AG20443 (cell line): ENCODE data around the gene ACTL7B.
"Not testable (repeated sequence)": the region's sequence is repeated elsewhere in the genome, so short reads cannot be mapped to it uniquely, and the experiment has no call there.

Experiments used
- DNase-seq: peaks from one replicate; pipeline ENCODE4 v3.0.0; 2012; ENCODE audit warnings: low spot score, mixed read lengths

The ACTL7B gene

GRCh38 chr9:108844391-108844790 lies 11.4 kb downstream of the ACTL7B start:
- no peak for DNase-seq

DNA sequence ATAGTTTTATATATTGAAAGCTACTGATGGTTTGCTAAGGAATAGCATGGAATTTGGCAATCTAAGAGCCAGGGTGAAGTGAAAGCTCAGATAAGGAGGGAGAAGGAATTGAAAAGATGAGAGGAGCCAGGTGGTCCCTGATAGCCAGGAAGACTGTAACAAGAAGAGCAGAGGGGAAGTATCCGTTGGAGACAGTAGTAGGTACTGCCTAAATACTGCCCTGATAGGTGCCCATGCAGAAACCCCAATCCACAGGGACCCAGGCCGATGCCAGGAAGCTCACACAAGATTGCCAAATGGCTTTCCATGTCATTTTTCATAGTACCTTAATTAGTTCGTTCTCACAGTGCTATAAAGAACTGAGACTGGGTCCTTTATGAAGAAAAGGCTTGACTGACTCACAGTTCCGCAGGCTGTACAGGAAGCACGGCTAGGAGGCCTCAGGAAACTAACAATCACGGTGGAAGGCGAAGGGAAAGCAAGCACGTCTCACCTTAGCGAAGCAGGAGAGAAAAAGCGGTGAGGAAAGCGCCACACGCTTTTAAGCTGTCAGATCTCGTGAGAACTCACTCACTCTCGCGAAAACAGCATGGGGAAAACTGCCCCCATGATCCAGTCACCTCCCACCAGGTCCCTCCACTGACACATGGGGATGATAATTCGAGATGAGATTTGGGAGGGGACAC lies 13.0 kb downstream of the ACTL7B start:
- DNase-seq, result no peak

DNA sequence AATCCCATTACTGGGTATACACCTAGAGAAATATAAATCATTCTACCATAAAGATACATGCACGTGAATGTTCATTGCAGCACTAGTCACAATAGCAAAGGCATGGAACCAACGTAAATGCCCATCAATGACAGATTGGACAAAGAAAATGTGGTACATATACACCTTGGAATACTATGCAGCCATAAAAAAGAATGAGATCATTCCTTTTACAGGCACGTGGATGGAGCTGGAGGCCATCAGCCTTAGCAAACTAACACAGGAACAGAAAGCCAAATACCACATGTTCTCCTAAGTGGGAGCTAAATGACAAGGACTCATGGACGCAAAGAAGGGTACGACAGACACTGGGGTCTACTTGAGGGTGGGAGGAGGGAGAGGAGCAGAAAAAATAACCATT lies 16.2 kb downstream of the ACTL7B start:
- DNase-seq, result not testable (repeated sequence)

DNA sequence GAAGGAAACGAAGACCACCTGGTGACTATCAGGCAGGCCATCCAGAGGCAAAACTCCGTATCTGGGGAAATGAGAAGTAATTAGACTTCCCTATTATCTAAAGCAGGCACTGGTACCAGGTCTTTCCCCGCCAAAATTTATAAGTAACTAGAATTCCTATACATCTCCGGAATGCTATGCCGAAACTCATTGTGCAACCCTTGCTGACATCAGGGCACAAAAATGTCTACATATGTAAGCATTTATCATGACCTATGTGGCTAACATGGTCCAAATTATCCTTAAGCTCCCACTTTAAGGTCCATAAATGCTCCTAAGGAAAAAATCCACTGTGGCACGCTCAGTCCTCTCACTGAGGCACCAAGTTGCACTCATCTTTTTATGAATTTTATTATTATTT lies 17.8 kb downstream of the ACTL7B start:
- no peak for DNase-seq

DNA sequence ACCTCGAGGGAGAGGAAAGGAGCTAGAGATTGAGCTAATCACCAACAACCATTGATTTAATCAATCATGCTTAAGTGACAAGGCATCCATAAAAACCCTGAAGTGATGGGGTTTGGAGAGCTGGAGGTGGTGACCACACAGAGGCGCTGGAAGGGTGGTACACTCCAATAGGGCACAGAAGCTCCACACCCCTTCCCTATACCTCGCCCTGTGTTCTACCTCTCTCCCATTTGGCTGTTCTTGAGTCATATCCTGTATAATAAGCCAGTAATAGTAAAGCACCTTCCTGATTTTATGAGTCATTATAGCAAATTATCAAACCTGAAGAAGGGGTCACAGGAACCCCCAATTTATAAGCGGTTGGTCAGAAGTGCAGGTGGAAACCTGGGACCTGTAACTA lies 18.3 kb downstream of the ACTL7B start:
- no peak for DNase-seq

- no peak for DNase-seq
These were observed 19.0 kb downstream of the ACTL7B start for GRCh38 chr9:108836781-108837180.

DNA sequence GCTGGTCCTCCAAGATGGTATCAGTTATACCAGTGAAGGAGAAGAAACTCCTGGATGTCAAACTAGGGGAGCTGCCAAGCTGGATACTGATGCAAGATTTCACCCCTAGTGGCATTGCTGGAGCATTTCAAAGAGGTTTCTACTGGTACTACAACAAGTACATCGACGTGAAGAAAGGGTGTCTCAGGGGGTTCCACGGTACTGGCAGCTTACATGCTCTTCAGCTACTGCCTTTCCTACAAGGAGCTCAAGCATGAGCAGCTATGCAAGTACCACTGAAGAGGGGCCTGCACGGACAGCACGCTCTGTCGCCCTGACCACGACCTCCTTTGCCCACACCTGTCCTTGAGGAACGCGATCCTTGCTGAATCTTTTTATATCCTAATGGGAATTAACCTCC lies 19.5 kb downstream of the ACTL7B start:
- DNase-seq, result no peak

- no peak for DNase-seq
These were observed 20.0 kb downstream of the ACTL7B start for GRCh38 chr9:108835831-108836230.

DNA sequence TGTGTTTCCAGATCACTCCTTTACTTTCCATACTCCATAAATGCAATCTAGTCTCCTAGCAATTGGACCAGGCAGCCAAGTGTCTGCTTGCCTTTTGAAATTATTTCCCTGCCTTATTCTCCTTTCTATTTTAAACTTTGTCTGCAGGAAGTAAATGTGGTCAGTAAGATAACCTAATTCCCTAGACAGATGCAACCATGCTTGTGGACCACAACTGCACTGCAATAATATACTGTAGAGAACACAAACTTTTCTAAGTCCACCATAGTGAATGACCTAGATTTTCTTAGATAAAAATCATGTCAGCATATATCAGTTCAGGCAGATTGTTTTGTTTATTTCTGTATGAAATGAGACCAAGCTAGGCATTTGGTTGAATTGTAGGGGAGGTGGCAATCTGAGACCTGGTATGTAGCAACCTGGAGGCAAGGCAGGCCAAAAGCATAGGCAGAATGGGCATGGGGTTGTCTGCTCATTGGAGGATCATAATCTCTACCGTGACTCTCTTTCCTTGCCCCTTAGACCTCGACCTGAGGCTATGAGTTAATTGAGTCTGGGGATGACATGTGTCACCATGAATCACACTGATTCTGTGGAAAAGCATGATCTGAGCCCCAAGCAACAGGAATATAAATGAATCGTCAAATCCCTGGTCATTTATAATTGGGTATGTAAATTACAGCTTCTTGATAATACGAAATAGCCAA lies 20.7 kb downstream of the ACTL7B start:
- DNase-seq, result no peak

- no peak for DNase-seq
These were observed 23.6 kb downstream of the ACTL7B start for GRCh38 chr9:108832179-108832500.

DNA sequence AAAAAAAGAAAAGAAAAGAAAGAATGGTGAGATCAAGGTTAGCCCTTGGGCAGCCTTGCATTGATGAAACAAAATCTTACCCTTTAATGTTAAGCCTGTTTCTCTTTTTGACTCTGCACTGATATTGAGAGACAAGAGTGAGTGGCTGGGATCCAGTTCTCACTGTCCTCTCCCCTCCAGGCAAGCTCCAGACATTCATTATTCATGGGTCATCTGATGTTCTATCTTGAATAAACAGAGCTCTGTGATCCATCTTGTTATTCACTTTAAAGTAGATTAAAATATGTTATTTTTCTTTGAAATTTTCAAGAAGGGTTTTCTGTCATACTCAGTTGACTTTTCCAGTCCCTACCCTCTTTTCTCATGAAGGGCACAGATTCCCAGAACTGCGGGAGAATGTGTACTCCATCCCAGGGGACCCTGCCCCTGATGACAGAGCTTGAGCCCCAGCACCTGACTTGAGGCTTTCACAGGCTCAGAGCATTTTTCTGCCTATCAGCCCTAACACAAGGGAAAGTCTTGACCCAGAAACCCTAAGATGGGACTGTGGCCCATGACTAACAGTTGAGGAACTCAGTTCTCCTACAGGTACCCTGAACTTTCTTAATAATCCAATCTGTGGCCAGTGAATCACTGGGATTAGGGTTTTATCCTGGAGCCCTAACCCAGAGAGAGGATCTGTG lies 24.1 kb downstream of the ACTL7B start:
- no peak for DNase-seq

DNA sequence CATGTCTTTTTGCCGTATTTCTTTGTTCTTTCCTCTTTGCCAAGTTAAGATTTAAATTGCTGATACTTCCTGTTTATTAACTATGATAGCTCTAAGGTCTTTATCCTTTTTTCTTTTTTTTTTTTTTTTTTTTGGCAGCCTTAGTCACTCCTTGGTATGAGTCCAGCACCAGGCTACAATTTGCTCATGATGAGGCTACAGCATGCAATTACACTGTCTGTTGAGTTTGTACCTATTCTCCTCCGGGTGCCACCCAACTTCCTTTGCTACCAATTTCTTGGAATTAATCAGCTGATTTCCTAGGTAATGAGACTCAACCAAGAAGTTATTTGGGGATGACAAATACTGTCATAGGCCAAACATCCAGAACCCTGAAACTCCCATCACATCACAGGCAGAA lies 25.5 kb downstream of the ACTL7B start:
- no peak for DNase-seq

- no peak for DNase-seq
These were observed 32.0 kb downstream of the ACTL7B start for GRCh38 chr9:108823829-108824228.

GRCh38 chr9:108816037-108816436 lies 39.7 kb downstream of the ACTL7B start:
- DNase-seq, result no peak

DNA sequence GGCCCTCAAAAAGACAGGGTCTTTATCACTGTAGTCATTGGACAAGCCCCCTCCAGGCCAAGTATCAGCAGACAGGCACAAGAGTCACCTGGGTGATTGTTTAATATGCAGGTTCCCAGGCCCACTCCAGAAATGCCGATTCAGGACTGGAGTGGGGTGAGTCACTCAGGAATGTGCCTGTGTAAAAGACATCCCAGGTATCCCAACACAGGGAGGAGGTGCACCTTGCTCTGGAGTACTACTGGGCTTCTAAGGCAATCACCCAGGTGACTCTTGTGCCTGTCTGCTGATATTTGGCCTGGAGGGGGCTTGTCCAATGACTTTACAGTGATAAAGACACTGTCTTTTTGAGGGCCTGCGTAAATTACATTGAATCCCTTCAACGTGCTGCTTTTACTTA lies 40.6 kb downstream of the ACTL7B start:
- DNase-seq, result no peak

- DNase-seq, result peak; percentile 80
These were observed 41.7 kb downstream of the ACTL7B start for GRCh38 chr9:108813951-108814601.

DNA sequence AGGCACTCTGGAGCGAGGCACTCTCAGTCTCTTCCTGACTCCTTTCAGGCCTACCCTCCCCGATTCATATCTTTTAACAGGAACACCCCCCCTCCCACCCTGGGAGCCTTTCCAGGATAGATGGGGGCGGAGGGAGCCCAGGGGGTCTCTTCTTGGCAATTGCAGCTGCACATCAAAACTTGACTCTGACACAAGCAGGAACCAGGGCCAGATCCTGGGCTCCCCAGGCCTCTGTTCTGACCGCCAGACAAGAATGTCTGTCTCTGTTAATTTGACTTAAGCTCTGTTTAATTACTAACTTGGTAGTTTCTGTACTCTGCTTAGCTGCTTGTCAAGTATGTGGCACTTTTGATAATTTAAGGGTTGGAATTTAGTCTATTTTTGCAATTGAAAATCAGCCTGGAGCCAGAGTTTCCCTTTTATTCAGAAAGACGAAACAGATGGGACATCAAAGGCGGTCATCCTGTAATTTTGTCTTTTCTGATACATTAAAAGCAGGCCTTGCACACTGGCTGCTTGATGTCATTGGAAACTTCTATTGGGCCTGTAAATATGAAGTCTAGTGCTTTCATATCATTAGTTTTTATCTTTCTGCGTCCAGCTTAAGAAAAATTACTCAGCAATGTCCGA lies 43.3 kb downstream of the ACTL7B start:
- no peak for DNase-seq

DNA sequence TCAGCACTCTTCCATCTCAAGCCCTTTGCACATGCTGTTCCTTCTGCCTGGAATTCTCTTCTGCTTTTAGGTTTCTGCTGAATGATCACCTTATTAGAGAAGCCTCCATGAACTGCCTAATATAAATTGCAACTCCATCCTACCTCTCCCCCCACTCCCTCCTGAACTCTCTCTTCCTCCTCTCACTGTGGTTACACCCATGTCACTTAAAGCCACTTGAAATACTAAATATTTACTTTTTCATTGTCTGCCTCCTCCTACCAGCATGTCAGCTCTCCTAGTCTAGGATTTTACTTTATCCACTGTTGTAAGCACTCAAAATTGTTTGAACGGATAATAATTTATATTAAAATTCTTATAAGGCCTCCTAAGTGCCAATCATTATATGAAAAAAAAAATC lies 43.8 kb downstream of the ACTL7B start:
- DNase-seq, result no peak

- no peak for DNase-seq
These were observed 46.5 kb downstream of the ACTL7B start for GRCh38 chr9:108809269-108809668.
